ENCODE results near the gene PLPP3.

- TF ChIP-seq, protein P1, sequence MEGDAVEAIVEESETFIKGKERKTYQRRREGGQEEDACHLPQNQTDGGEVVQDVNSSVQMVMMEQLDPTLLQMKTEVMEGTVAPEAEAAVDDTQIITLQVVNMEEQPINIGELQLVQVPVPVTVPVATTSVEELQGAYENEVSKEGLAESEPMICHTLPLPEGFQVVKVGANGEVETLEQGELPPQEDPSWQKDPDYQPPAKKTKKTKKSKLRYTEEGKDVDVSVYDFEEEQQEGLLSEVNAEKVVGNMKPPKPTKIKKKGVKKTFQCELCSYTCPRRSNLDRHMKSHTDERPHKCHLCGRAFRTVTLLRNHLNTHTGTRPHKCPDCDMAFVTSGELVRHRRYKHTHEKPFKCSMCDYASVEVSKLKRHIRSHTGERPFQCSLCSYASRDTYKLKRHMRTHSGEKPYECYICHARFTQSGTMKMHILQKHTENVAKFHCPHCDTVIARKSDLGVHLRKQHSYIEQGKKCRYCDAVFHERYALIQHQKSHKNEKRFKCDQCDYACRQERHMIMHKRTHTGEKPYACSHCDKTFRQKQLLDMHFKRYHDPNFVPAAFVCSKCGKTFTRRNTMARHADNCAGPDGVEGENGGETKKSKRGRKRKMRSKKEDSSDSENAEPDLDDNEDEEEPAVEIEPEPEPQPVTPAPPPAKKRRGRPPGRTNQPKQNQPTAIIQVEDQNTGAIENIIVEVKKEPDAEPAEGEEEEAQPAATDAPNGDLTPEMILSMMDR (IDR thresholded peaks at IDR 0.05), result no peak
- TF ChIP-seq ZFX (IDR thresholded peaks at IDR 0.05; ENCODE audit: borderline replicate concordance), result no peak
These were observed 45.7 kb downstream of the PLPP3 start for GRCh38 chr1:56533621-56534020.

Measured in 22Rv1 (cell line).